Vagina (tissue), 2 donors: ENCODE measurements around the gene CD96. TPM values are rescaled to one million over a fixed set of nuclear protein-coding genes. Genes with fewer than 3 reads are reported as not detected.

ENCODE experiments used
- DNase-seq, 2 donors: peaks; one replicate each; pipeline ENCODE4 v3.0.0-alpha.2; 2017; ENCODE audit errors: extremely low spot score in 2 of 2
- H3K27ac ChIP-seq: fragments of 200-600 bp; sonication (generic); one replicate; pipeline ENCODE4 v1.5.1; 2019
- H3K27me3 ChIP-seq: fragments of 200-600 bp; sonication (generic); one replicate; pipeline ENCODE4 v1.5.1; 2019
- H3K36me3 ChIP-seq, 2 donors: fragments of 200-600 bp; sonication (generic); one replicate each; pipeline ENCODE4 v1.5.1; 2017 to 2019
- H3K4me1 ChIP-seq: fragments of 200-600 bp; sonication (generic); one replicate; pipeline ENCODE4 v1.5.1; 2019
- H3K4me3 ChIP-seq, 2 donors: fragments of 200-600 bp; sonication (generic); 1 replicate in 1 of 2; 2 replicates in 1 of 2; pipeline ENCODE4 v1.5.1; 2016 to 2019
- H3K9me3 ChIP-seq: fragments of 200-600 bp; sonication (generic); one replicate; pipeline ENCODE4 v1.5.1; 2019
- POLR2A ChIP-seq, 2 donors: fragments of 450-650 bp; IDR thresholded peaks; one replicate each; pipeline ENCODE4 v1.6.1; 2017; ENCODE audit warnings: antibody characterized with exemption in 2 of 2, mild to moderate bottlenecking in 2 of 2, moderate library complexity in 2 of 2
- POLR2AphosphoS5 ChIP-seq, 2 donors: sonication (generic); formaldehyde crosslinking; IDR thresholded peaks; one replicate each; pipeline ENCODE4 v1.9.0; 2017; ENCODE audit warnings: antibody characterized with exemption in 2 of 2, mild to moderate bottlenecking in 2 of 2, low read depth in 1 of 2; ENCODE audit not compliant: insufficient read depth in 1 of 2
- intact Hi-C: fragments of 100-400 bp; cut with DNase I; formaldehyde crosslinking; loops from one replicate; pipeline ENCODE4 v1.15.1; 2023
- total RNA-seq: library from RNA; depleted of rRNA; stranded (reverse); fragments of >200 nt; gene quantifications from one replicate; pipeline ENCODE4 v1.2.3, GENCODE V29; 2016
- TF ChIP-seq, protein P1 (sequence below), 3 experiments: fragments of 450-650 bp in 2 of 3; fragments of 200-600 bp in 1 of 3; sonication (generic) in 1 of 3; IDR thresholded peaks; one replicate each; pipeline ENCODE4 v1.5.1; 2017 to 2019; ENCODE audit warnings: antibody characterized with exemption in 3 of 3, mild to moderate bottlenecking in 2 of 3, moderate library complexity in 2 of 3

Gene CD96
- total RNA-seq, 1 donor from 2014 or later, result 13.5 TPM

DNA sequence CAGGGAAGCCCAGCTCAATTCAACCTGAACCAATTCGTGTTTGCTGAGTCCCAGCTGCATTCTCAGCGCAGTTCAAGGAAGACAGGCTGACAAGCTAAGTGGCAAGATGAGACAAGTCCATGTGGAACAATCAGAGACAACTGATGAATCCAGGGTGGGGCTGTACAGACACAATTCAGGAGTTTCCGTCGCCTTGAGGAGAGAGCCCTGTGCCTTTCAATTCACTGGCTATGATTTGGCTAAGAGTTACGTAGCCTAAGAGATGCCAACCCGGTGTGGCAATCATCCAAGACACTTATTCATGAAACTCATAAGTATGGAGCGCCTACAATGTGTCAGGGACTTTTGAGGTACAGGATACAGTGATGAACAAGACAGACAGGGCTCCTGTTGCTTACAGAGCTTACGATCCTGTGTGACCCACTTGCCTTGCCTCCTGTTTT, 68.6 kb downstream of the CD96 start:
- no peaks in the 10 kb centered on the region for H3K36me3 ChIP-seq
- H3K4me1 ChIP-seq, result no peaks in the 10 kb centered on the region
- TF ChIP-seq, protein P1, sequence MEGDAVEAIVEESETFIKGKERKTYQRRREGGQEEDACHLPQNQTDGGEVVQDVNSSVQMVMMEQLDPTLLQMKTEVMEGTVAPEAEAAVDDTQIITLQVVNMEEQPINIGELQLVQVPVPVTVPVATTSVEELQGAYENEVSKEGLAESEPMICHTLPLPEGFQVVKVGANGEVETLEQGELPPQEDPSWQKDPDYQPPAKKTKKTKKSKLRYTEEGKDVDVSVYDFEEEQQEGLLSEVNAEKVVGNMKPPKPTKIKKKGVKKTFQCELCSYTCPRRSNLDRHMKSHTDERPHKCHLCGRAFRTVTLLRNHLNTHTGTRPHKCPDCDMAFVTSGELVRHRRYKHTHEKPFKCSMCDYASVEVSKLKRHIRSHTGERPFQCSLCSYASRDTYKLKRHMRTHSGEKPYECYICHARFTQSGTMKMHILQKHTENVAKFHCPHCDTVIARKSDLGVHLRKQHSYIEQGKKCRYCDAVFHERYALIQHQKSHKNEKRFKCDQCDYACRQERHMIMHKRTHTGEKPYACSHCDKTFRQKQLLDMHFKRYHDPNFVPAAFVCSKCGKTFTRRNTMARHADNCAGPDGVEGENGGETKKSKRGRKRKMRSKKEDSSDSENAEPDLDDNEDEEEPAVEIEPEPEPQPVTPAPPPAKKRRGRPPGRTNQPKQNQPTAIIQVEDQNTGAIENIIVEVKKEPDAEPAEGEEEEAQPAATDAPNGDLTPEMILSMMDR (IDR thresholded peaks at IDR 0.05), result no peak
- no peak for TF ChIP-seq POLR2A (IDR thresholded peaks at IDR 0.05)
- intact Hi-C loops, result no loop called here
- no peak overlapping the region for H3K27ac ChIP-seq
- no peak overlapping the region for H3K4me3 ChIP-seq
- no peaks in the 10 kb centered on the region for H3K27me3 ChIP-seq
- DNase-seq, result peak in 1 of 2 donors; percentile 88
- no peaks in the 10 kb centered on the region for H3K9me3 ChIP-seq

DNA sequence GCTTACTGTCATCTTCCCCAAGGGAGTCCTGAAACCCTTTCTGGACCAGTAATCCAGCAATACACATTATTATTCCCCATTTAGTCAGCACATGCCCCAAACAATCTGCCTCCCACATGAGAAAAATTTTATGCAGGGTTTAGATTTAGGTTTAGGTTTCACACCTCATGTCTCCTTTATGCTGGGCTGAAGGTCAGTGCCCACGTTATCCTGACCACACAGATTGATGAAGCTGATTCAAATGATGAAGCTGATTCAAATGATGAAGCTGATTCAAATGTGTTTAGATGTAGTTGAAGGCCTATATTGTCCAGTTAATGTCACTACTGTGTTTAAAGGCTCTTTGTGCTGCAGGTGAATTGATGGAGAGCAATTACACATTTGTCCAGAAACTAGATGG, 71.3 kb downstream of the CD96 start:
- no peak for TF ChIP-seq POLR2AphosphoS5 (IDR thresholded peaks at IDR 0.05; ENCODE audit: insufficient read depth in 1 of 2, low read depth in 1 of 2)
- no peak for TF ChIP-seq POLR2A (IDR thresholded peaks at IDR 0.05)
- TF ChIP-seq, protein P1 (IDR thresholded peaks at IDR 0.05), result no peak
- Histone ChIP-seq H3K9me3 (no peaks in the 10 kb centered on the region), H3K36me3 (no peaks in the 10 kb centered on the region), H3K4me3 (no peak overlapping the region), H3K27ac (no peak overlapping the region), H3K4me1 (no peaks in the 10 kb centered on the region), H3K27me3 (no peaks in the 10 kb centered on the region)
- DNase-seq, result no peak
- intact Hi-C loops, result no loop called here

DNA sequence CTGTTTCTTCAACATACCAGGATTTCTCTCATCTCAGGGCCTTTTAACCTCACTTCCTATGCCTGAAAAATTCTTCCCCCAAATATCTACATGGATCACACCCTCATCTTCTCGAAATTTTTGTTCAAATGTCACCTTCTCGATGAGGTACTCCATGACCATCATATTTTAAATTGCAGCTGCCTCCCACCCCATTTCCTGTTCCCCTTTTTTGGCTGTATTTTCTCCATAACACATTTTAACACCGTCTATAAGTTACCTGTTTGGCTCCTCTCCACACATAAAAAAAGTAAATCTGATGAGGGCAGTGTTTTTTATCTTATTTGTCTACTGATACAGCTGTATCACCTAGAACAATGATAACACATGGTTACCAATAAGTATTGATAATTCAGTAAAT, 73.9 kb downstream of the CD96 start:
- no peaks in the 10 kb centered on the region for H3K27me3 ChIP-seq
- no peaks in the 10 kb centered on the region for H3K4me1 ChIP-seq
- no peak for DNase-seq
- TF ChIP-seq POLR2AphosphoS5 (IDR thresholded peaks at IDR 0.05; ENCODE audit: insufficient read depth in 1 of 2, low read depth in 1 of 2) (no peak), POLR2A (IDR thresholded peaks at IDR 0.05) (no peak)
- TF ChIP-seq, protein P1 (IDR thresholded peaks at IDR 0.05), result no peak
- intact Hi-C loops, result no loop called here
- H3K27ac ChIP-seq, result no peak overlapping the region
- no peaks in the 10 kb centered on the region for H3K9me3 ChIP-seq
- no peak overlapping the region for H3K4me3 ChIP-seq
- H3K36me3 ChIP-seq, result no peaks in the 10 kb centered on the region

DNA sequence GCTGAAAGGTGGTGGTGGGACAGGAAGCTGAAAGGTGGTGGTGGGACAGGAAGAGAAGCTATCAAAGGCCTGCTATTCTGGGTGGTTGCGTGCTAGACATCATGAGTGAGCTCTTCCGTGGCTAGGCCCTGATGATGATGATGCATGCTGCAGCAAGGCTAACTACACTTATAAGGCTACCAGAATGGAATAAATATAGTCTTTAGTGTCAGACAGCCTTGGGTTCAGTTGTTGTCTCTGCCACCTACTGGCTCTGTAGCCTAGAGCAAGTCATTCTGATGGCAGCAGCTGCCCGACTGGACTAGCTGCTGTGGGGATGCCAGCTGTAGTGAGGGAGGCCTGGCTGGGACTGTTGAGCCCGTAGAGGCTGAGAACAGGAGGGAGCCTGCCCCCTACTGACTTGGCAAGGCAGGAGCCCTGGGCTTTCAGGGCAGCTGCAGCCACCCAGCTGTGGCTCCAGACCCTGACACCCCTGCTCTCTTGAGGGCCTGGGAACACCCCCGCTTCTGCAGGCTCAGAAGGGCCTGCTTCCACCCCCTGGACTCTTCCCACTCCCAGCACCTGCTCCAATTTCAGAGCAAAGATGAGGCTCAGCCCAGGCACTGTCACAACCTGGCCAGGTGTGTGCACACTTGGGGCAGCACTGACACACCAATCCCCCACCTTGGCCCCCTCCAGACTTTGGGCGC, 74.6 kb downstream of the CD96 start:
- DNase-seq, result no peak
- Histone ChIP-seq H3K4me1 (no peaks in the 10 kb centered on the region), H3K36me3 (no peaks in the 10 kb centered on the region), H3K4me3 (no peak overlapping the region), H3K27ac (no peak overlapping the region), H3K9me3 (no peaks in the 10 kb centered on the region), H3K27me3 (no peaks in the 10 kb centered on the region)
- intact Hi-C loops, result no loop called here
- TF ChIP-seq POLR2A (IDR thresholded peaks at IDR 0.05) (no peak), POLR2AphosphoS5 (IDR thresholded peaks at IDR 0.05; ENCODE audit: insufficient read depth in 1 of 2, low read depth in 1 of 2) (no peak)
- TF ChIP-seq, protein P1 (IDR thresholded peaks at IDR 0.05), result no peak

DNA sequence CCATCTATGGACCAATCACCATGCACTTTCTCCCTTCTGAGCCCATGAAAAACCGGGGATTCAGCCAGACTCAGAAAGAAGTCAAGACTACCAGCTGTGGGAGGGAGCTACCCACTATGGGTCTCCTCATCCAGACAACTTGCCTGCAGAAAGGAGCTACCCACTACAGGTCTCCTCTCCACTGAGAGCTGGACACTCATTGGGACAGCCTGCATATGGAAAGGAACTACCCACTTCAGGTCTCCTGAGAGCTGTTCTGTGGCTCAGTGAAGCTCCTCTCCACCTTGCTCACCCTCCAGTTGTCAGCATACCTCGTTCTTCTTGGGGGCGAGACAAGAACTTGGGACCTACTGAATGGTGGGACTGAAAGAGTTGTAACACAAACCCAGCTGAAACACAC, 75.4 kb downstream of the CD96 start:
- no peaks in the 10 kb centered on the region for H3K27me3 ChIP-seq
- H3K27ac ChIP-seq, result no peak overlapping the region
- TF ChIP-seq POLR2AphosphoS5 (IDR thresholded peaks at IDR 0.05; ENCODE audit: insufficient read depth in 1 of 2, low read depth in 1 of 2) (no peak), POLR2A (IDR thresholded peaks at IDR 0.05) (no peak)
- TF ChIP-seq, protein P1 (IDR thresholded peaks at IDR 0.05), result no peak
- H3K36me3 ChIP-seq, result no peaks in the 10 kb centered on the region
- no peak overlapping the region for H3K4me3 ChIP-seq
- H3K9me3 ChIP-seq, result no peaks in the 10 kb centered on the region
- intact Hi-C loops, result no loop called here
- DNase-seq, result no peak
- no peaks in the 10 kb centered on the region for H3K4me1 ChIP-seq
